Panc1 (cell line): Measurements from ENCODE around the gene CTXND1. TPM values are rescaled to one million over a fixed set of nuclear protein-coding genes. Genes with fewer than 3 reads are reported as not detected.

Experiments
- ATAC-seq: fragments of 200-7000 bp; cut with Tn5 transposase; 2 replicates; pipeline ENCODE4 v1.9.1; 2020; ENCODE audit warnings: mild to moderate bottlenecking, moderate library complexity
- BruUV-seq: library from RNA; stranded (reverse); fragments of 400-500 nt; replicated peaks from 2 replicates; lab custom pipeline; 2021; lab: Mats Ljungman, UMichigan
- CTCF ChIA-PET: fragments of 300-600 bp; sonication (Branson Sonifier 250); formaldehyde crosslinking; loops from one replicate; lab custom pipeline; 2022; ENCODE audit warnings: antibody characterized with exemption; lab: Charles Lee
- POLR2A ChIA-PET: fragments of 300-600 bp; sonication (Branson Sonifier 250); formaldehyde crosslinking; loops from one replicate; lab custom pipeline; 2022; ENCODE audit warnings: antibody characterized with exemption; lab: Charles Lee
- DNase-seq: peaks from one replicate; pipeline ENCODE4 v3.0.0-alpha.2; 2010; ENCODE audit warnings: low read depth, low spot score
- H3K27ac ChIP-seq: 2 replicates; pipeline ENCODE4 v1.5.1; 2011; ENCODE audit warnings: mild to moderate bottlenecking, low read length, inconsistent platforms
- H3K27me3 ChIP-seq: fragments of 200-500 bp; sonication (Bioruptor generic); 2 replicates; pipeline ENCODE4 v1.6.0; 2014; ENCODE audit warnings: low read length, inconsistent platforms; ENCODE audit not compliant: control insufficient read depth, insufficient read depth
- H3K36me3 ChIP-seq: fragments of 200-500 bp; sonication (Bioruptor generic); 2 replicates; pipeline ENCODE4 v1.5.1; 2014; ENCODE audit warnings: inconsistent platforms, mild to moderate bottlenecking, low read length, moderate library complexity; ENCODE audit not compliant: control insufficient read depth, insufficient read depth
- H3K4me1 ChIP-seq: 2 replicates; pipeline ENCODE4 v1.5.1; 2011; ENCODE audit warnings: inconsistent platforms, mild to moderate bottlenecking, low read length, moderate library complexity; ENCODE audit not compliant: control insufficient read depth, insufficient read depth
- H3K4me3 ChIP-seq, 2 experiments: 2 replicates each; pipeline ENCODE4 v1.5.1; 2011 to 2012; ENCODE audit warnings: low read depth in 2 of 2, low read length in 2 of 2, mild to moderate bottlenecking in 2 of 2, inconsistent platforms in 1 of 2, moderate library complexity in 1 of 2
- H3K9me3 ChIP-seq: fragments of 200-500 bp; sonication (Bioruptor generic); 2 replicates; pipeline ENCODE4 v1.5.1; 2014; ENCODE audit warnings: low read depth, mild to moderate bottlenecking, inconsistent platforms, low read length, moderate library complexity; ENCODE audit not compliant: control insufficient read depth, insufficient read depth
- CTCF ChIP-seq: fragments of 450-650 bp; IDR thresholded peaks from 2 replicates; pipeline ENCODE4 v1.5.1; 2017; ENCODE audit warnings: mild to moderate bottlenecking
- POLR2AphosphoS5 ChIP-seq: IDR thresholded peaks from 2 replicates; pipeline ENCODE4 v1.6.1; 2012; ENCODE audit warnings: mild to moderate bottlenecking, low read depth, low read length, moderate library complexity
- REST ChIP-seq, 2 experiments: IDR thresholded peaks; 2 replicates each; pipeline ENCODE4 v1.6.1; 2011 to 2012; ENCODE audit warnings: low read depth in 2 of 2, control low read depth in 1 of 2, low read length in 1 of 2, mild to moderate bottlenecking in 1 of 2, moderate library complexity in 1 of 2; ENCODE audit not compliant: insufficient read depth in 1 of 2
- SIN3A ChIP-seq: IDR thresholded peaks from 2 replicates; pipeline ENCODE4 v1.6.1; 2012; ENCODE audit warnings: low read depth, mild to moderate bottlenecking, low read length, moderate library complexity, borderline replicate concordance; ENCODE audit not compliant: insufficient read depth
- TCF7L2 ChIP-seq: IDR thresholded peaks from 2 replicates; pipeline ENCODE4 v1.6.1; 2011; ENCODE audit warnings: mild to moderate bottlenecking, low read depth, low read length, inconsistent platforms
- in situ Hi-C: cut with HindIII; loops from 2 replicates; pipeline ENCODE4 v1.10.0; 2016; ENCODE audit warnings: low sequenced_read_pairs, low pct_unique_long_range_greater_than_20kb
- intact Hi-C: fragments of 100-400 bp; cut with micrococcal nuclease; formaldehyde crosslinking; loops from one replicate; pipeline ENCODE4 v1.10.0; 2022; ENCODE audit not compliant: unreplicated experiment
- total RNA-seq: library from RNA; stranded (reverse); gene quantifications from one replicate; pipeline ENCODE4 v1.2.1, GENCODE V29; 2021; ENCODE audit not compliant: unreplicated experiment

Gene CTXND1
- total RNA-seq, 1 experiment from 2014 or later = not detected

- H3K36me3 ChIP-seq = no peaks in the 10 kb centered on the region
- ATAC-seq = no peak
- in situ Hi-C loops = no loop called here
- intact Hi-C loops = no loop called here
- no peaks in the 10 kb centered on the region for H3K9me3 ChIP-seq
- ChIA-PET POLR2A (no interaction called here), CTCF (no interaction called here)
- no peaks in the 10 kb centered on the region for H3K27me3 ChIP-seq
- DNase-seq = no peak
- no TSS peak for BruUV-seq
- no peaks in the 10 kb centered on the region for H3K4me1 ChIP-seq
- H3K27ac ChIP-seq = no peak overlapping the region
- TF ChIP-seq REST (IDR thresholded peaks at IDR 0.05; ENCODE audit: insufficient read depth in 1 of 2, low read depth in 2 of 2, low read length in 1 of 2) (no peak), TCF7L2 (no peak), SIN3A (no peak), POLR2AphosphoS5 (no peak), CTCF (no peak)
- no peak overlapping the region for H3K4me3 ChIP-seq
Observed at GRCh38 chr15:80194186-80194585, 57.8 kb downstream of the CTXND1 start.

GRCh38 chr15:80191897-80192595 is 60.0 kb downstream of the CTXND1 start:
- H3K27me3 ChIP-seq = no peaks in the 10 kb centered on the region
- ATAC-seq = no peak
- in situ Hi-C loops = no loop called here
- no peaks in the 10 kb centered on the region for H3K9me3 ChIP-seq
- CTCF ChIA-PET = interaction anchor here (0.7 kb wide), 1 partner anchor 132 kb away, joined by 3 read pairs; no protein-coding TSS in a partner anchor
- no peaks in the 10 kb centered on the region for H3K4me1 ChIP-seq
- DNase-seq = no peak
- no TSS peak for BruUV-seq
- H3K4me3 ChIP-seq = no peak overlapping the region
- intact Hi-C loops = no loop called here
- no peak overlapping the region for H3K27ac ChIP-seq
- no peaks in the 10 kb centered on the region for H3K36me3 ChIP-seq
- POLR2A ChIA-PET = interaction anchor here (0.6 kb wide), 1 partner anchor 255 kb away, joined by 8 read pairs; no protein-coding TSS in a partner anchor
- TF ChIP-seq REST (IDR thresholded peaks at IDR 0.05; ENCODE audit: insufficient read depth in 1 of 2, low read depth in 2 of 2, low read length in 1 of 2) = no peak
- TF ChIP-seq TCF7L2 = no peak
- no peak for TF ChIP-seq SIN3A
- no peak for TF ChIP-seq CTCF
- no peak for TF ChIP-seq POLR2AphosphoS5
